ENCODE data around the gene NDUFA1.
"Not testable (repeated sequence)": the region's sequence is repeated elsewhere in the genome, so short reads cannot be mapped to it uniquely, and the experiment has no call there.

Gene NDUFA1

GRCh38 chrX:119871599-119872395 lies at the start of gene NDUFA1, which contains the start of gene RNF113A:
Gene NDUFA1 (plus strand): TSS chrX:119871832. CDS start chrX:119871912, 80 bp downstream.
Gene RNF113A (minus strand): TSS chrX:119871733. CDS start chrX:119871613, 120 bp downstream.
- TF ChIP-seq YY1 (IDR thresholded peaks at IDR 0.05; ENCODE audit: insufficient read depth, insufficient read length) = no peak
- no peak for TF ChIP-seq SUZ12 (IDR thresholded peaks at IDR 0.05; ENCODE audit: extremely low read depth, insufficient read depth, insufficient read length)
- no peak for TF ChIP-seq ZNF274 (IDR thresholded peaks at IDR 0.05; ENCODE audit: low read depth, low read length)
- Histone ChIP-seq H3K4me1 (ENCODE audit: insufficient read depth, insufficient read length) (no peaks in the 10 kb centered on the region), H3K9me3 (ENCODE audit: insufficient read depth, low read length) (no peaks in the 10 kb centered on the region), H3K4me3 (ENCODE audit: insufficient read length, low read depth) (peak within 1 kb of the TSS; percentile 94), H3K9ac (ENCODE audit: insufficient read length, low read depth) (peak within 1 kb of the TSS; percentile 97), H3K27me3 (ENCODE audit: insufficient read depth, insufficient read length) (peaks cover 3% of the 10 kb centered on the region), H3K36me3 (ENCODE audit: insufficient read depth, insufficient read length, low read length) (peaks cover 33% of the 10 kb centered on the region)
- peak; percentile 83 for DNase-seq (ENCODE audit: low read depth, low spot score)

- H3K4me3 ChIP-seq (ENCODE audit: insufficient read length, low read depth); H3K36me3 ChIP-seq (ENCODE audit: insufficient read depth, insufficient read length, low read length); H3K9me3 ChIP-seq (ENCODE audit: insufficient read depth, low read length); H3K27me3 ChIP-seq (ENCODE audit: insufficient read depth, insufficient read length); H3K9ac ChIP-seq (ENCODE audit: insufficient read length, low read depth); H3K4me1 ChIP-seq (ENCODE audit: insufficient read depth, insufficient read length); DNase-seq (ENCODE audit: low read depth, low spot score): not testable (repeated sequence)
These were observed 47.4 kb upstream of the NDUFA1 start for GRCh38 chrX:119824221-119824620.

GRCh38 chrX:119826399-119826959 lies 45.2 kb upstream of the NDUFA1 start:
- no peaks in the 10 kb centered on the region for H3K9me3 ChIP-seq (ENCODE audit: insufficient read depth, low read length)
- H3K27me3 ChIP-seq (ENCODE audit: insufficient read depth, insufficient read length) = no peaks in the 10 kb centered on the region
- no peaks in the 10 kb centered on the region for H3K4me1 ChIP-seq (ENCODE audit: insufficient read depth, insufficient read length)
- H3K4me3 ChIP-seq (ENCODE audit: insufficient read length, low read depth) = no peak overlapping the region
- DNase-seq (ENCODE audit: low read depth, low spot score) = no peak
- TF ChIP-seq ZNF274 (IDR thresholded peaks at IDR 0.05; ENCODE audit: low read depth, low read length) = no peak
- no peak for TF ChIP-seq SUZ12 (IDR thresholded peaks at IDR 0.05; ENCODE audit: extremely low read depth, insufficient read depth, insufficient read length)
- TF ChIP-seq YY1 (IDR thresholded peaks at IDR 0.05; ENCODE audit: insufficient read depth, insufficient read length) = no peak
- peaks cover 27% of the 10 kb centered on the region for H3K36me3 ChIP-seq (ENCODE audit: insufficient read depth, insufficient read length, low read length)
- no peak overlapping the region for H3K9ac ChIP-seq (ENCODE audit: insufficient read length, low read depth)

GRCh38 chrX:119828446-119828845 lies 43.2 kb upstream of the NDUFA1 start:
- H3K9ac ChIP-seq (ENCODE audit: insufficient read length, low read depth) = no peak overlapping the region
- no peaks in the 10 kb centered on the region for H3K4me1 ChIP-seq (ENCODE audit: insufficient read depth, insufficient read length)
- no peak for TF ChIP-seq YY1 (IDR thresholded peaks at IDR 0.05; ENCODE audit: insufficient read depth, insufficient read length)
- TF ChIP-seq SUZ12 (IDR thresholded peaks at IDR 0.05; ENCODE audit: extremely low read depth, insufficient read depth, insufficient read length) = no peak
- no peak for TF ChIP-seq ZNF274 (IDR thresholded peaks at IDR 0.05; ENCODE audit: low read depth, low read length)

GRCh38 chrX:119833905-119834304 lies 37.7 kb upstream of the NDUFA1 start:
- Histone ChIP-seq H3K36me3 (ENCODE audit: insufficient read depth, insufficient read length, low read length) (peaks cover 77% of the 10 kb centered on the region), H3K4me1 (ENCODE audit: insufficient read depth, insufficient read length) (no peaks in the 10 kb centered on the region), H3K4me3 (ENCODE audit: insufficient read length, low read depth) (no peak overlapping the region), H3K27me3 (ENCODE audit: insufficient read depth, insufficient read length) (no peaks in the 10 kb centered on the region), H3K9ac (ENCODE audit: insufficient read length, low read depth) (no peak overlapping the region), H3K9me3 (ENCODE audit: insufficient read depth, low read length) (no peaks in the 10 kb centered on the region)
- no peak for DNase-seq (ENCODE audit: low read depth, low spot score)
- no peak for TF ChIP-seq YY1 (IDR thresholded peaks at IDR 0.05; ENCODE audit: insufficient read depth, insufficient read length)
- no peak for TF ChIP-seq ZNF274 (IDR thresholded peaks at IDR 0.05; ENCODE audit: low read depth, low read length)
- no peak for TF ChIP-seq SUZ12 (IDR thresholded peaks at IDR 0.05; ENCODE audit: extremely low read depth, insufficient read depth, insufficient read length)

More at GRCh38 chrX:119828446-119828845, 43.2 kb upstream of the NDUFA1 start:
- Histone ChIP-seq H3K27me3 (ENCODE audit: insufficient read depth, insufficient read length) (no peaks in the 10 kb centered on the region), H3K36me3 (ENCODE audit: insufficient read depth, insufficient read length, low read length) (peaks cover 45% of the 10 kb centered on the region), H3K4me3 (ENCODE audit: insufficient read length, low read depth) (no peak overlapping the region), H3K9me3 (ENCODE audit: insufficient read depth, low read length) (no peaks in the 10 kb centered on the region)
- DNase-seq (ENCODE audit: low read depth, low spot score) = no peak

- H3K4me3 ChIP-seq (ENCODE audit: insufficient read length, low read depth) = peak within 1 kb of the TSS; percentile 95
- H3K27me3 ChIP-seq (ENCODE audit: insufficient read depth, insufficient read length) = no peaks in the 10 kb centered on the region
- no peaks in the 10 kb centered on the region for H3K4me1 ChIP-seq (ENCODE audit: insufficient read depth, insufficient read length)
- TF ChIP-seq YY1 (IDR thresholded peaks at IDR 0.05; ENCODE audit: insufficient read depth, insufficient read length) = peak; percentile 76
- TF ChIP-seq SUZ12 (IDR thresholded peaks at IDR 0.05; ENCODE audit: extremely low read depth, insufficient read depth, insufficient read length) = no peak
- peak; percentile 99 for DNase-seq (ENCODE audit: low read depth, low spot score)
- peak within 1 kb of the TSS; percentile 98 for H3K9ac ChIP-seq (ENCODE audit: insufficient read length, low read depth)
- H3K36me3 ChIP-seq (ENCODE audit: insufficient read depth, insufficient read length, low read length) = peaks cover 23% of the 10 kb centered on the region
- no peaks in the 10 kb centered on the region for H3K9me3 ChIP-seq (ENCODE audit: insufficient read depth, low read length)
These were observed 19.0 kb upstream of the NDUFA1 start, which contains the start of gene UPF3B for GRCh38 chrX:119852382-119853353. Gene UPF3B (minus strand): TSS chrX:119852963. CDS start chrX:119852928, 35 bp downstream.

Data from NT2/D1 (cell line).